Right cardiac atrium (tissue), 5 donors: ENCODE results near the gene MAFB. TPM values are rescaled to one million over a fixed set of nuclear protein-coding genes. Genes with fewer than 3 reads are reported as not detected.
A peak's percentile ranks its signal among the peaks of the same experiment; 100 is the strongest.

Experiments
- ATAC-seq, 2 donors: fragments of 200-7000 bp; cut with Tn5 transposase; one replicate each; pipeline versions ENCODE4 v1.8.0 to v1.9.1; 2020; ENCODE audit warnings: moderate library complexity in 2 of 2, mild to moderate bottlenecking in 1 of 2
- DNase-seq, 3 donors: peaks; one replicate each; pipeline ENCODE4 v3.0.0-alpha.2; 2020
- H3K27ac ChIP-seq: one replicate; pipeline ENCODE4 v1.5.1; 2013; ENCODE audit warnings: mild to moderate bottlenecking, low read length, control low read depth, moderate library complexity
- H3K27me3 ChIP-seq: one replicate; pipeline ENCODE4 v1.6.1; 2013; ENCODE audit not compliant: control insufficient read depth, insufficient read depth
- H3K4me1 ChIP-seq: one replicate; pipeline ENCODE4 v1.6.1; 2013; ENCODE audit warnings: low read length; ENCODE audit not compliant: control insufficient read depth, insufficient read depth
- H3K4me3 ChIP-seq: one replicate; pipeline ENCODE4 v1.5.1; 2013; ENCODE audit warnings: low read length, control low read depth
- H3K9me3 ChIP-seq: one replicate; pipeline ENCODE4 v1.6.1; 2013; ENCODE audit warnings: low read length; ENCODE audit not compliant: control insufficient read depth
- WGBS: extraction: QIAGEN DNeasy Blood & Tissue Kit; methylation state at CpG from one replicate; pipeline ENCODE4 v1.1.7; 2013; 5-methylcytosine and 5-hydroxymethylcytosine counted together
- intact Hi-C, 4 donors: fragments of 100-400 bp; cut with DNase I; formaldehyde crosslinking; loops; one replicate each; pipeline versions ENCODE4 v1.11.0 to v1.14.0; 2022 to 2023
- polyA plus RNA-seq: library from polyadenylated mRNA; stranded (reverse); fragments of 200-250 nt; gene quantifications from one replicate; pipeline ENCODE4 v1.2.3, GENCODE V29; 2013
- total RNA-seq, 4 donors: library from RNA; stranded (reverse); fragmentation: NEBNext Ultra II Directional; extraction: Animal tissue kit (Norgen Biotek cat#: 25700); gene quantifications; one replicate each; pipeline ENCODE4 v1.2.1, GENCODE V29; 2021
- donor health status: healthy with polysubstance abuse.
- donor health status: DM: no; HTN: yes; CAD: no.
- donor health status: DM: no; HTN: no; CAD: no.
- donor health status: DM: no; HTN: yes; CAD: no; lungs with severe emphysema.
- donor health status: DM: yes; HTN: yes; CAD: no.

Gene MAFB
- total and polyA plus RNA-seq, 5 donors = 6.9 to 22.8 (median 21.2) TPM

DNA sequence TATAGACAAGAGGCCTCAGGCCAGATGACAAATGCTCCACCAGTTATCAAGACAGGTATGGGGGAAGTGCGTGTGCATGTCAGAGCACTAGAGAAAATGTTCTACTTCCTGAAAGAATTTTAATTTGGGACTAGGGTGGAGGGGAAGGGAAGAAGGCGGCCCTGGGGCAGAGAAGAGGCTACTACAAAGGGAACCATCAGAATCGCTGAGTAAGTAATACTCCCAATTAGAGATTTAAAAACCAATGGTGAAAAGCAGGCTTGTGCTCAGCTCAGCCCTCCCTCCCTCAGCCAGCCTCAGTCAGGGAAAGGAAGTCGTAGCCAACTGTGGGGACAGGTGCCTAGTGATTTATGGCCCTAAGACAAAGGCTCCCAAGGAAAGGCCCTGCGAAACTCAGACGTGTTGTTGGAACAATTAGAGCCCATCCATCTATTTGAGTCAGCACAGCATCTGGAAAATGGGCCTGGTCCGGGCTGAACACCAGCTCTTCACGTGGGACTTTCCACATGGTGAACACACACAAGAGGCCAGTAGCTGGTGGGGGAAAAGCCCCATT, 15.0 kb upstream of the MAFB start:
- no peak for ATAC-seq
- no peak for DNase-seq

DNA sequence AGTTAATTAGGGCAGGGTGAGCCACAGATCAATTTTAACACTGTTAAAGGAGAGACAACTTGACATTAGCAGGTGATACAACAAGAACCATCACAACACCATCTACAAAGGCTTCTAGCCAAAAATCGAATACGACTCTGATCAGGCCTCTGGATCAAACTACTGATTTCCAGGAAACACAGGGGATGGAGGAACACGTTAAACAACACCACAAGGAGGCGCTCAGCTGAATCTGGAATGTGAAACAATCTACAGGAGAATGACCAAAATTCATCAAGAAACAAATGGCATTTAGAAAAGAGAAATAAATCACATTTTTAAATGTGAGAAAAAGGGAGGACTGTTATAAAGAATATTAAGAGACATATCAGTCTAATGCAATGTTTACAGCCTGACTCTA, 13.5 kb upstream of the MAFB start:
- WGBS = 76% methylated on average over 4 of the region's 4 CpGs
- Histone ChIP-seq H3K27me3 (no peaks in the 10 kb centered on the region), H3K4me3 (no peak overlapping the region), H3K9me3 (no peaks in the 10 kb centered on the region), H3K27ac (no peak overlapping the region), H3K4me1 (no peaks in the 10 kb centered on the region)
- DNase-seq = no peak
- intact Hi-C loops = no loop called here
- ATAC-seq = no peak

More for the DNA sequence above, 15.0 kb upstream of the MAFB start:
- no peak overlapping the region for H3K4me3 ChIP-seq
- H3K9me3 ChIP-seq = no peaks in the 10 kb centered on the region
- H3K27ac ChIP-seq = no peak overlapping the region
- intact Hi-C loops = no loop called here
- H3K4me1 ChIP-seq = no peaks in the 10 kb centered on the region
- no peaks in the 10 kb centered on the region for H3K27me3 ChIP-seq
- 77% methylated on average over 8 of the region's 8 CpGs for WGBS

DNA sequence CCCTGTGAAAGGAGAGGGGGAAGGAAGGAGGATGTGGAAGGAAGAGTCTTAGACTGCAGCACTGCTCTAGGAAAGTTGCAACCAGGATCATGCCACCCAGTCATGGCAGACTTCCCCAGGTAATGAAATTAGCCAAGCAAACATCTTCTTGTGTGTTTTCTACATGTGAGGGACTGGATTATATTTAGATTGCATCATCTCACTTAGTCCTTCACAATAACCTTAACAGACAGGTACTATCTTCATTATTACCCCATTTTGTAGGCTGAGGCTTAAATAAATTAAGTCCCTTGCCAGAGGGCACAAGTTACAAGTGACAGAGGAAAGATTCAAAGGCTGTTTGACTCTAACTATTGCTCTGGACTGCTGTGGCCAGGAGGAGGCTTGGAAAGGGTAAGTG, 9.7 kb upstream of the MAFB start:
- intact Hi-C loops = loop anchor here in 1 of 4 donors (10.0 kb wide), 2 partner anchors 534 to 814 kb away; no protein-coding TSS in a partner anchor
- no peaks in the 10 kb centered on the region for H3K4me1 ChIP-seq
- DNase-seq (no peak), ATAC-seq (no peak)
- H3K9me3 ChIP-seq = no peaks in the 10 kb centered on the region
- H3K4me3 ChIP-seq = no peak overlapping the region
- no peak overlapping the region for H3K27ac ChIP-seq
- H3K27me3 ChIP-seq = no peaks in the 10 kb centered on the region

DNA sequence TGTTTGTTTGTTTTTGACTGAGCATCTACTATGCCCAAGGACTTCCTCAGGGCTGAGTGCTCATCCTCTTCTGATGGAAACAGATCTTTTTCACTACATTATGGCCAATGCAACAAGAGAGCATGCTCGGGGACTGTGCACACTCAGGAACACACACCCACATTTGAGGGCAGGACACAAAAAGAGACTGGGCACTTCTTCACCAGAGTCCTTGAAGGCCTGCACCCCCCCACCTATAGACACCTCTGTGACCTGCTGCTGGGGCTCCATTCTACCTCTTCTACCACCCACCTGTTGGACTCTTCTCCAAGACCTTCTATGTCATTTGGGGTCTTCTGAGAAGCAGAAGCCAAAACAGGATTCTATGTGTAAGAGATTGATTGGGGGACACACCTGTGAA, 9.2 kb upstream of the MAFB start:
- H3K9me3 ChIP-seq = no peaks in the 10 kb centered on the region
- no peak for DNase-seq
- ATAC-seq = no peak
- WGBS = 97% methylated on average over 1 of the region's 1 CpG
- no peaks in the 10 kb centered on the region for H3K4me1 ChIP-seq
- no peak overlapping the region for H3K4me3 ChIP-seq
- H3K27ac ChIP-seq = no peak overlapping the region
- no peaks in the 10 kb centered on the region for H3K27me3 ChIP-seq
- intact Hi-C loops = loop anchor here in 1 of 4 donors (10.0 kb wide), 2 partner anchors 533 to 813 kb away; no protein-coding TSS in a partner anchor

DNA sequence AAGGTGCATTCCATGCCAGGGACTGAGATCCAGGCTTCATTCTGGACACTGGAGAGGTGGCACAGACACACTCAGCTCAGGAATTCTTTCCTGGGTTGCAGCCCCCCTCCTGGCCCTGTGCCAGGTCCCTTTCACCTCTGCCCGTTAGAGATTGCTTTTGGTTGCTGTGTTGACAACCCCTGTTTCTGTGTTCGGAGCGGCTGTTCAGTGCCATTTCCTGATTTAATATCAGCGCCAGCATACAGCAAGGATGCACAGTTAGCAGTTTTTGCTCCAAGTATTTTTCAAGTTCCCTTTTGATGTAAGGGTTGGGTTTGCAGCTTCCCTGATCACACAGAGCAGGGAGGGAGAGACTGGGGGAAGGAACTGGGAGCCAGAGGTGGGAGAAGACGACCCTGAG, 8.5 kb upstream of the MAFB start:
- ATAC-seq = no peak
- no peaks in the 10 kb centered on the region for H3K27me3 ChIP-seq
- 20% methylated on average over 5 of the region's 5 CpGs for WGBS

DNA sequence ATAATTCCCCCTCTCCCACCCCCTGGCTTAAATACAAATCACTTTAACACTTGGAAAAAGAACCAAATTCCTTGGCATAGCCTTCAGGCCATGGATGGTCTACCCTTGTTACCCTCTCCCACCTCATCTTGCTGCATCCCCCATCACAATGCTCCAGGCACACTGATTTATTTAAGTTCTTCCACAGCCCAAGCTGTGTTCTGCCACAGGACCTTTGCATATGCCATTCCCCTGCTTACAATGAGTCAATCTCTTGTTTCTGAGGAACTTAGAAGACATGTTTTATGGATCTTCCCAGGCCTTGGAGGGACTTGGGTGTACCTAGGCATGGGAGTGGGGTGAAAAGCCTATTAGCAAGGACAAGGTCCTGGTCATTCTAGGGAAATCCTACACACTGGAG, 6.2 kb upstream of the MAFB start:
- H3K9me3 ChIP-seq = no peaks in the 10 kb centered on the region
- no peak for DNase-seq
- no peak overlapping the region for H3K27ac ChIP-seq
- no peak overlapping the region for H3K4me3 ChIP-seq
- intact Hi-C loops = loop anchor here in 1 of 4 donors (10.0 kb wide), 2 partner anchors 530 to 810 kb away; no protein-coding TSS in a partner anchor
- H3K4me1 ChIP-seq = no peaks in the 10 kb centered on the region
- ATAC-seq = no peak
- no peaks in the 10 kb centered on the region for H3K27me3 ChIP-seq

More for the DNA sequence above, 8.5 kb upstream of the MAFB start:
- no peaks in the 10 kb centered on the region for H3K4me1 ChIP-seq
- DNase-seq = no peak
- no peaks in the 10 kb centered on the region for H3K9me3 ChIP-seq
- no peak overlapping the region for H3K4me3 ChIP-seq
- H3K27ac ChIP-seq = no peak overlapping the region
- intact Hi-C loops = loop anchor here in 1 of 4 donors (10.0 kb wide), 2 partner anchors 533 to 813 kb away; no protein-coding TSS in a partner anchor

DNA sequence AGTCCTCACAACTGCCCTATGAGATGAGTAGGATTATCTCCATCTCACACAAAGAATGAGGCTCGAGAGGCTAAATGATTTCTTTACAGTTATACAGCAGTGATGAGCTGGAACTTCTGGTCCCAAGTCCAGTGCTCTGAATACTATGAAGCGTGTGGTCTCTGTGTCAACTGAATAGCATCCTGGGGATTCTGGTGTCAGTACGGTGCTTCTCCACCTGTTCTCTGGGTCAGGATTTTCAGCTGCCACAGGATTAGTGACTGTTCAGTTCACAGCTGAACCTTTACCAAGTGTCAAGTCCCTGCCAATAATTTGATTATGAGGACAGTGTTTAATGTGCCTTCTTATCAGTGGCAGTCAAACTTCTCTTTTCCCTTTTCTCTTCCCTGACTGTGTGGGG, 5.2 kb upstream of the MAFB start:
- H3K9me3 ChIP-seq = no peaks in the 10 kb centered on the region
- no peak overlapping the region for H3K4me3 ChIP-seq
- 84% methylated on average over 3 of the region's 3 CpGs for WGBS
- H3K27me3 ChIP-seq = no peaks in the 10 kb centered on the region
- ATAC-seq = no peak
- no peak overlapping the region for H3K27ac ChIP-seq
- intact Hi-C loops = loop anchor here in 1 of 4 donors (10.0 kb wide), 2 partner anchors 529 to 809 kb away; no protein-coding TSS in a partner anchor
- no peaks in the 10 kb centered on the region for H3K4me1 ChIP-seq
- no peak for DNase-seq

DNA sequence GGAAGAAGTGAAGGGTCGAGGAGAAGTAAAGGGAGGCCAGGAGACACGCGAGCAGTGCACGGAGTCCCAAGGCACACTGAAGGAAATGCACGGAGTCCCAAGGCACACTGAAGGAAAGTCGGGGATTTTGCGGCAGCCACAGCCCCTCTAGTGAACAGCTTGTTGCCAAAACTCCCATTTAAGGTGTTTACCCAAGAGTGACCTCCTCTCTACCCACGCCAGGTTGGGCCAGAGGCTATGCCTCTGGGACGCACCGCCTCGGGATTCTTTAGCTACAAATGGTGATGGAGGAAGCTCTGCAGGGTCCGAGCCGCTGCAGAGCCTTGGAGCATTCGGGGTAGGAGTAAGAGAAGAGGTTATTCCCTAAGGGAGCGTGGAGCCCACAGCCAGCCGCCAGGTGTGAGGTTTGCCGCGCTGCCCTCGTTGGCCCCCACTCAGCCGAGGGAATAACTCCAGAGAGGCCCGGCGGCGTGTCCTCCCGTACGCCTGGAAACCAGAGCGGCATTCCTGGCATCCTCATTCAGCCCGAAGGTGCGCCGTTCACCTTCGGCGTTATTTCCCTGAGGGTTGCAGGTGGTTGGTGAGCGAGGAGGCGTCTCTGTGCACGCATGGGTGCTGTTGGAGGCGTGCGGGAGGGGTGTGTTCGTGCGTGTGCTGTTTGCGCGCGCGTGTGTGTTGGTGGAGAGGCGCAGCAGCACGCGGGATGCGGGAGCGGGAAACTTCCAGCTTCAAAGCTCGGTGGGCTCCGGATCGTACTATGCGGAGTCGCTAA, 3.4 kb upstream of the MAFB start:
- Histone ChIP-seq H3K4me3 (no peak overlapping the region), H3K4me1 (no peaks in the 10 kb centered on the region), H3K27ac (no peak overlapping the region), H3K27me3 (no peaks in the 10 kb centered on the region), H3K9me3 (no peaks in the 10 kb centered on the region)
- no peak for ATAC-seq
- WGBS = 25% methylated on average over 52 of the region's 52 CpGs
- no peak for DNase-seq
- intact Hi-C loops = loop anchor here in 1 of 4 donors (10.0 kb wide), 2 partner anchors 528 to 808 kb away; no protein-coding TSS in a partner anchor

DNA sequence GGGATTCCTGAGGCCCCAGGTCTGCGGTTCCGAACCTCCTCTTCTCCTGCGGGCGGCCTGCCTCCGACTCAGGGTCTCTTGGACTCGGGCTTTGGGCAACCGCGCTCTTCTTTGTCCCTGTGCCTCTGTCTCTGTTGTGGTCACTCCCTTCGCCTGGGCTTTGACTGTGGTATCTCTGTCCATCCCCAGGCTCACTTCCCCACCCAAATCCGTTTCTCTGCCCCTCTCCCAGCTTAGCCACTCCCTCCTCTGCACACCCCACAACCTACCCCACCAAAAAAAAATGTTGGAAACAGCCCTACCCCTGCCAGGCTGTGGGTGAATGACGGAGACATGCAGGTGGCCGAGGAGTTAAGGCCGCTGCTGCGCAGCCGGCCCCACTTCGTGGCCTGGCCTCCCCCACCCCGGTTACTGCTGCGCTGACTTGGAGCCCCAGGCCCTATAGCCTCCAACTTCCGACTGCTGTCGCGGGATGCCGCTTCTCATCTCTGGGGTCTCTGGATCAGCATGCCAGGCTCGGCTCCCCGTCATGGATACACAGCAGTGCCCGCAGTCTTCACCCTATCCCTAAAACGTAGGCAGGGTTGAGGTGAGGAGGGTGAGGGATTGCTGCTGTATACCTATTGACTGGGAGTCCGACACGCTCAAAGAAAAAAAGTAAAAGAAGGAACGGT, 2.7 kb upstream of the MAFB start:
- Histone ChIP-seq H3K9me3 (no peaks in the 10 kb centered on the region), H3K27me3 (no peaks in the 10 kb centered on the region), H3K4me1 (no peaks in the 10 kb centered on the region), H3K27ac (no peak overlapping the region), H3K4me3 (no peak overlapping the region)
- intact Hi-C loops = loop anchor here in 1 of 4 donors (10.0 kb wide), 2 partner anchors 527 to 807 kb away; no protein-coding TSS in a partner anchor
- 41% methylated on average over 29 of the region's 29 CpGs for WGBS
- peak in 1 of 3 donors; percentile 49 for DNase-seq
- no peak for ATAC-seq

DNA sequence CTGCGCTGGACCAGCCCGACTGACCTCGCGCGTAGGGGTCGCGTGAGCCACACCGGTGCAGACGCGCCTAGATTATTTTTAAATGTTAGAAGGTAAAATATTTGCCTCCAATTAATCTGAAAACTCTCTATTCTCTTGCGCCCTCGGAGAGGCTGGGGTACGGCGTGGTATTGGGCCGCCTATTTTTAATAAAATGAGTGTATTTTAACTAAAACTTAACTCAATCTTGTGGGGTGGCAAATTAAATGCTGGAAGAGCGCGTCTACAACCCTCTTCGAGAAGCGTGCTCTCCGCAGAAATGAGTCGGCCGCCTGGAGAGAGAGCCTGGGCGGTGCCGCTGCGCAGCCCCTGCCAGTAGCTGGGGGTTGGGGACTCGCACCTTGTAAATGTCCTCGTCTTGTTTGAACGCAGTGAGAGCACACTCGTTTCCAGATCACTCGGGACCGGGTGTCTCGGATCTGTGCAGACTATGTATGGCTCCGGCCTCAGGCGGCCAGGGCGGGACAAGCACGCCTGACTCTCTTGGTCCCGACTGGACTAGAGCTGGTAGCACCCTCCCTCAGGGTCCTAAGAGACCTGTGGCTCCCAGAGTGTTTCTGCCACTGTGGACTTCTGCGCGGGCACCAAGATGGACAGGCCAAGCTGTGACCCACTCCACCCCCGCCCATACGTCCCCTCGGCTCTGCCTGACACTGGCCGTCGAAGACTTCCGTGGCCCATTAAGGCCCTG, 2.0 kb upstream of the MAFB start:
- no peak overlapping the region for H3K4me3 ChIP-seq
- WGBS = 25% methylated on average over 45 of the region's 45 CpGs
- DNase-seq = no peak
- intact Hi-C loops = loop anchor here in 1 of 4 donors (10.0 kb wide), 2 partner anchors 526 to 806 kb away; no protein-coding TSS in a partner anchor
- no peaks in the 10 kb centered on the region for H3K27me3 ChIP-seq
- H3K4me1 ChIP-seq = no peaks in the 10 kb centered on the region
- ATAC-seq = no peak
- H3K9me3 ChIP-seq = no peaks in the 10 kb centered on the region
- H3K27ac ChIP-seq = no peak overlapping the region
